HG03135 (cell line): ENCODE measurements around the gene KANSL1.

Source experiments
- ATAC-seq: cut with Tn5 transposase; IDR thresholded peaks from one replicate; pipeline ENCODE4 v1.9.1; 2021; ENCODE audit warnings: mild to moderate bottlenecking, moderate library complexity; ENCODE audit not compliant: unreplicated experiment

KANSL1 gene

DNA sequence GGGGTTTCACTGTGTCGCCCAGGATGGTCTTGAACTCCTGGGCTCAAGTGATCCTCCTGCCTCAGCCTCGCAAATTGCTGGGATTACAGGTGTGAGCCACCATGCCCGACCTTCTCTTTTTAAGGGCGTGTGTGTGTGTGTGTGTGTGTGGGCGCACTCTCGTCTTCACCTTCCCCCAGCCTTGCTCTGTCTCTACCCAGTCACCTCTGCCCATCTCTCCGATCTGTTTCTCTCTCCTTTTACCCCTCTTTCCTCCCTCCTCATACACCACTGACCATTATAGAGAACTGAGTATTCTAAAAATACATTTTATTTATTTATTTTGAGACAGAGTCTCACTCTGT, 190.3 kb downstream of the KANSL1 start:
- no peak for ATAC-seq

- ATAC-seq, result no peak
Measured at GRCh38 chr17:46002311-46002972, 190.8 kb downstream of the KANSL1 start.

DNA sequence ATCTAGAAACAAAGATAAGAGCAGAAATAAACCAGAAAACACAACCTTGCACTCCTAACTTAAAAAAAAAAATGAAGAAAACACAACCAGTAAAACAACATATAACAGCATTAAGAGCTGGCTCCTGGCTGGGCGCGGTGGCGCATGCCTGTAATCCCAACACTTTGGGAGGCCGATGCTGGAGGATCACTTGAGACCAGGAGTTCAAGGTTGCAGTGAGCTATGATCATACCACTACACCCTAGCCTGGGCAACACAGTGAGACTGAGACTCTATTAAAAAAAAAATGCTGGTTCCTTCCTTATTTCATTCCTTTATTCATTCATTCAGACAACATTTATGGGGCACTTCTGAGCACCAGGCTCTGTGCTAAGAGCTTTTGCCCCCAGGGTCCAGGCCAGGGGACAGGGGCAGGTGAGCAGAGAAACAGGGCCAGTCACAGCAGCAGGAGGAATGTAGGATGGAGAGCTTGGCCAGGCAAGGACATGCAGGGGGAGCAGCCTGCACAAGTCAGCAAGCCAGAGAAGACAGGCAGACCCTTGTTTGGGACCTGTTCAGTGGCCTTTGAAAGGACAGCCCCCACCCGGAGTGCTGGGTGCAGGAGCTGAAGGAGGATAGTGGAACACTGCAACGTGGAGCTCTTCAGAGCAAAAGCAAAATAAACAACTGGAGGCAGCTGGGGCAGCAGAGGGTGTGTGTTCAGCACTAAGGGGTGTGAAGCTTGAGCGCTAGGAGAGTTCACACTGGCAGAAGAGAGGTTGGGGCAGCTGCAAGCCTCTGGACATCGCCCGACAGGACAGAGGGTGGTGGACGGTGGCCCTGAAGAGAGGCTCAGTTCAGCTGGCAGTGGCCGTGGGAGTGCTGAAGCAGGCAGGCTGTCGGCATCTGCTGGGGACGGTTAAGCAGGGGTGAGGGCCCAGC, 191.6 kb downstream of the KANSL1 start:
- no peak for ATAC-seq

DNA sequence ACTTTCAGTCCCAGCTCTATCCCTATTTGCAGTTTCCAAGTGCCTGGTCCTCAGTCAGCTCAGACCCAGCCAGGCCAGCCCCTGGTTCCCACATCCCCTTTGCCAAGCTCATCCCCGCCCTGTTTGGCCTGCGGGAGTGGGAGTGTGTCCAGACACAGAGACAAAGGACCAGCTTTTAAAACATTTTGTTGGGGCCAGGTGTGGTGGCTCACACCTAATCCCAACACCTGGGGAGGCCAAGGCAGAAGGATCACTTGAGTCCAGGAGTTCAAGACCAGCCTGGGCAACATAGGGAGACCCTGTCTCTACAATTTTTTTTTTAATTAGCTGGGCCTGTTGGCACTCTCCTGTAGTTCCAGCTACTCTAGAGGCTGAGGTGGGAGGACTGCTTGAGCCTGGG, 192.5 kb downstream of the KANSL1 start:
- no peak for ATAC-seq

- ATAC-seq, result no peak
Measured at GRCh38 chr17:46000292-46000691, 192.9 kb downstream of the KANSL1 start.

DNA sequence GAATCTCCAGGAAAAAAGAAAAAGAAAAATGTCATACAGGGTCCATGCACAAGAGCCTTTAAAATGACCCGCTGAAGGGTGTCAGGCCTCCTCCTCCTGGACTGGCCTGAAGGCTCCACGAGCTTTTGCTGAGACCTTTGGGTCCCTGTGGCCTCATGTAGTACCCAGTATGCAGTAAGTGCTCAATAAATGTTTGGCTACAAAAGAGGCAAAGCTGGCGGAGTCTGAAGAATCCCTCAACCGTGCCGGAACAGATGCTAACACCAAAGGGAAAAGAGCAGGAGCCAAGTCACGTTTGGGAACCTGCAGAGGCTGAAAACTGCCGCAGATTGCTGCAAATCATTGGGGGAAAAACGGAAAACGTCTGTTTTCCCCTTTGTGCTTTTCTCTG, 193.3 kb downstream of the KANSL1 start:
- ATAC-seq, result no peak

- ATAC-seq, result no peak
Measured at GRCh38 chr17:45998987-45999899, 194.0 kb downstream of the KANSL1 start, which contains the start of gene STH. STH (plus strand) TSS chr17:45999250; CDS start chr17:45999280, 30 bp downstream.

GRCh38 chr17:45997624-45998023, 195.6 kb downstream of the KANSL1 start:
- ATAC-seq, result no peak

- no peak for ATAC-seq
Measured at GRCh38 chr17:45997166-45997565, 196.1 kb downstream of the KANSL1 start.

- no peak for ATAC-seq
Measured at GRCh38 chr17:45996282-45996937, 196.8 kb downstream of the KANSL1 start.

DNA sequence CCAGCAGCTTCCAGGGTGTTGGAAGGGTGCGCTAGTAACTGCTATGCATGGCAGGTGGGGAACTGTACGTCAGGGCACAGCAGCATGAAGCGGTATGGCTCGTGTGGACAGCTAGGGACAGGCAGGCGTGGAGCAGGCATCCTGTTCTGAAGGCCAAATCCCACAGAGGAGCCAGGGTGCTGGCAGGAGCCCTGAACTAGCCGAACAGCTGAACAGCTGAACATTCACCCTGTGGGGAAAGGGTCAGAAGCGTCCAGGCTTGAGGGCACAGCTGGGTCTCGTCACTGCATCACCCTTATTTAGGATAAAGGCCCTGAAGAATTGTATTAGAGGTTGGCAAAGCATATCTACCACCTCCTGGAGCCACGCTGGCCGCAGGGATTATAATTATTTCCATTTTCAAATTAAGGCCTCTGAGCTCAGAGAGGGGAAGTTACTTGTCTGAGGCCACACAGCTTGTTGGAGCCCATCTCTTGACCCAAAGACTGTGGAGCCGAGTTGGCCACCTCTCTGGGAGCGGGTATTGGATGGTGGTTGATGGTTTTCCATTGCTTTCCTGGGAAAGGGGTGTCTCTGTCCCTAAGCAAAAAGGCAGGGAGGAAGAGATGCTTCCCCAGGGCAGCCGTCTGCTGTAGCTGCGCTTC, 197.5 kb downstream of the KANSL1 start:
- no peak for ATAC-seq

GRCh38 chr17:45994987-45995386, 198.2 kb downstream of the KANSL1 start:
- ATAC-seq, result no peak

DNA sequence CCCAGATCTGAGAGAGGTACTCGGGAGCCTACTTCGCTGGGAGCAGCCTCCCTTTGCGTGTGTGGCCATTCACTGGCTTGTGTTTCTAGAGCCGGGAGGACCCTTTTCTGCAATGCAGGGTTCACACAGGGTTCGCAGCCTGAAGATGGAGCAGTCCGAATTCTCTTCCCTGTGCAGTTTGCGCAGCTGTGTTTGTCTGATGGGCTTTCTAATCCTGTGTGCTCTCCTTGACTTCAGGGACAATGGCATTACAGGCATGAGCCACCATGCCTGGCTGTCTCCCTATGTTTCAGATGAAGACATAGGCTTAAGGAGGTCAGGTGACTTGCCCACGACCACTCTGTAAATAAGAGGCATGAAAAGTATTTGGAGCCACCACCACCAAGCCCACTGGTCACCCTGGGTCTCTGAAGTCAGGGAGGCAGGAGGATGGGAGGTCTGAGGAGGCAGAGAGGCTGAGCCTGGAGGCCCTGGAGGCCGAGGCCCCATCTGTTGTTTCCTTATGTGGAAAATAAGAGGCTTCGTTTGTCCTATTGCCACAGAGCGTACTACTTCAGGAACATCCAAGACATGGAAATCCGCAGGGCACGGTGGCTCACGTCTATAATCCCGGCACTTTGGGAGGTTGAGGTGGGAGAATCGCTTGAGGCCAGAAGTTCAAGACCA, 199.1 kb downstream of the KANSL1 start:
- ATAC-seq, result no peak

DNA sequence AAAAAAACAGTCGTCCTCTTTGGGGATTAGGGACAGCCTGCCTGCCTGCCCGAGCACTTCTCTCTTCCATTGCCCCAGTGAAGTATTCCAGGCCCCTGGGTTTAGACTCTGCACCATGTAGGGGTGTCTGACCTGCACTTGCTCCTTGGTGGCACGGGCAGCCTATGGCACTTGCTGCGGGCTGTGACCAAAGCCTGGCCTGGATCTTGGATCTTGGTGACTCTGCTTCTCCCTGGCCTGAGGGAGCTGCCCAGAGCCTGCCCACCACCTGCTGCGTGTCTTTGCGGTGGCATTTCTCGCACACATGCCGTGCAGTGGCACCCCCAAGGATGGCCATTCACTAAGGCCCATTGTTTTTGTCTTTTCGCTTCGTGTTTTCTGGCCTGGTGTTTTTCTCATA, 200.3 kb downstream of the KANSL1 start:
- no peak for ATAC-seq

DNA sequence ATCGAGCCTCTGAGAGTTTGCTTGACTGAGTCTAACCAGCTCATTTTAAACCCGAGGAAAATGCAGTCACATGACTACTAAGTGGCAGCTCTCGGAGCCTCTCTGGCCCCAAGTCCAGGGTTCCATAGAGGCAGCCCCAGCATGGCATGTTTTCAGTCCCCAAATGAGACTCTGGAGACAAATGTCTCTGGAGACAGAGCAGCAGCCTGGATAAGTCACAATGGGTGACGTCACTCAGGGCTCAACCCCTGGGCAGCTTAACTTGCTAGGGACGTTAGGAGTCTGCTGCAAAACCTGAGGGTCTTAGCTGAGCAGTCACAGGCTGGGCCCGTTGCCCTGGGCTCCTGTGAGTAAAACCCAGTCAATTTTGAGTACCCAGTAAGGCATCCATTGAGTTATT, 201.1 kb downstream of the KANSL1 start:
- ATAC-seq, result no peak

GRCh38 chr17:45991341-45991740, 201.9 kb downstream of the KANSL1 start:
- no peak for ATAC-seq

DNA sequence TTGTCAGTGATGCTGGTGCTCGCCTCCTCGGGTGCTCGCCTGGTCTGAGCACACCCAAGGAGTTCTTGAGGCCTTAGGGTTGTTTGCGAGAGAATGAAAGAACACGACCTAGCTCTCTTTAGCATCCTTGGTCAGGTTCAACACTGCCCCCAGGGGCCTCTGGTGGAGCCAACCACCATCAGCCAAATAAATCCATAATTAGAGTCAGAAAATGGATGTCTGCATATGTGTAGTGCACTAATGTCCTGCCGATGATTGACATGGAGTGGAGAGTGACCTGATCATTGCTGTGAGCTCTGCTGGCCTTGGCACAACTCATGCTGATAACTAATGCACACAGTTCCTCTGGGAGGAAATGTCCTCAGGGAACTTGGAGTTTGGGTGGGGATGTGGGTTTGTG, 202.3 kb downstream of the KANSL1 start:
- no peak for ATAC-seq

GRCh38 chr17:45989759-45990158, 203.5 kb downstream of the KANSL1 start:
- ATAC-seq, result no peak

GRCh38 chr17:45987706-45988105, 205.5 kb downstream of the KANSL1 start:
- ATAC-seq, result no peak

DNA sequence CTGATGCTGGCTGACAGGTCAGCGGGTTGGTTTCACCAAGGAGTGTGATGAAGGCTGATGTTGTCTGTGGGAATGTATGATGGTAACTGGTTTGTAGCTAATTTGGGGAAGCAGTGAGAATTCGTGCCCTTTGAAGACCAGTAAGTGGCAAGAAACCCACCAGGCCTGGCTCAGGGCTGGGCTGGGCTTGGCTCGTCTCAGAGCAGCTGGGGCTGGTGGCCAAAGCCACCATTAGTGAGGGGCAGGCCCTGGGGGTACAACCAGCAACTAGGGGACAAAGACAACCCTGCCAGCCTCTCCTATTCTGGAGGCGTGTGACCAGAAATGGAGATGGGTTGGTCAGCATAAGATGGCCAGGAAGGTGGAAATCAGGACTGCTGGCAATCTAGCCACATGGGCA, 207.2 kb downstream of the KANSL1 start:
- ATAC-seq, result no peak
